HG02610 (cell line): Measurements from ENCODE around the gene BRPF1.

Experiments used
- ATAC-seq: cut with Tn5 transposase; IDR thresholded peaks from one replicate; pipeline ENCODE4 v1.9.1; 2021; ENCODE audit warnings: mild to moderate bottlenecking, moderate library complexity; ENCODE audit not compliant: unreplicated experiment

BRPF1 gene

GRCh38 chr3:9701006-9701405 is 30.5 kb upstream of the BRPF1 start:
- ATAC-seq = no peak

GRCh38 chr3:9701711-9702110 is 29.8 kb upstream of the BRPF1 start:
- ATAC-seq = no peak

- no peak for ATAC-seq
These were observed 28.3 kb upstream of the BRPF1 start for GRCh38 chr3:9703240-9703639.

- no peak for ATAC-seq
These were observed 27.7 kb upstream of the BRPF1 start, which contains the start of gene CPNE9 for GRCh38 chr3:9703736-9704346. Gene CPNE9 (plus strand): TSS chr3:9703833. CDS start chr3:9703997, 164 bp downstream.

- ATAC-seq = no peak
These were observed 26.9 kb upstream of the BRPF1 start for GRCh38 chr3:9704347-9705322.

GRCh38 chr3:9710174-9710739 is 21.3 kb upstream of the BRPF1 start:
- ATAC-seq = no peak

- ATAC-seq = no peak
These were observed 19.1 kb upstream of the BRPF1 start for GRCh38 chr3:9712415-9712814.

- no peak for ATAC-seq
These were observed 18.4 kb upstream of the BRPF1 start for GRCh38 chr3:9713142-9713541.

GRCh38 chr3:9715136-9715535 is 16.4 kb upstream of the BRPF1 start:
- ATAC-seq = no peak

- no peak for ATAC-seq
These were observed 15.6 kb upstream of the BRPF1 start for GRCh38 chr3:9715764-9716437.

GRCh38 chr3:9716801-9717555 is 14.6 kb upstream of the BRPF1 start:
- ATAC-seq = no peak

- no peak for ATAC-seq
These were observed 14.0 kb upstream of the BRPF1 start for GRCh38 chr3:9717563-9717962.

- ATAC-seq = no peak
These were observed 13.4 kb upstream of the BRPF1 start for GRCh38 chr3:9718118-9718517.

GRCh38 chr3:9721015-9721699 is 10.4 kb upstream of the BRPF1 start:
- no peak for ATAC-seq

- ATAC-seq = no peak
These were observed 9.9 kb upstream of the BRPF1 start for GRCh38 chr3:9721700-9722060.

- no peak for ATAC-seq
These were observed 5.6 kb upstream of the BRPF1 start for GRCh38 chr3:9725775-9726515.

- ATAC-seq = no peak
These were observed 4.4 kb upstream of the BRPF1 start for GRCh38 chr3:9727041-9727595.

GRCh38 chr3:9727743-9728142 is 3.8 kb upstream of the BRPF1 start:
- no peak for ATAC-seq

- ATAC-seq = no peak
These were observed 2.1 kb upstream of the BRPF1 start for GRCh38 chr3:9729419-9729818.
